VCaP (cell line): Measurements from ENCODE around the gene UQCC2.

ENCODE experiments used
- H3K27ac ChIP-seq: fragments of 450-650 bp; 2 replicates; pipeline ENCODE4 v1.5.1; 2017
- CTCF ChIP-seq: fragments of 450-650 bp; conservative IDR thresholded peaks from 2 replicates; pipeline ENCODE4 v1.5.1; 2017; ENCODE audit warnings: mild to moderate bottlenecking, moderate library complexity

The UQCC2 gene

DNA sequence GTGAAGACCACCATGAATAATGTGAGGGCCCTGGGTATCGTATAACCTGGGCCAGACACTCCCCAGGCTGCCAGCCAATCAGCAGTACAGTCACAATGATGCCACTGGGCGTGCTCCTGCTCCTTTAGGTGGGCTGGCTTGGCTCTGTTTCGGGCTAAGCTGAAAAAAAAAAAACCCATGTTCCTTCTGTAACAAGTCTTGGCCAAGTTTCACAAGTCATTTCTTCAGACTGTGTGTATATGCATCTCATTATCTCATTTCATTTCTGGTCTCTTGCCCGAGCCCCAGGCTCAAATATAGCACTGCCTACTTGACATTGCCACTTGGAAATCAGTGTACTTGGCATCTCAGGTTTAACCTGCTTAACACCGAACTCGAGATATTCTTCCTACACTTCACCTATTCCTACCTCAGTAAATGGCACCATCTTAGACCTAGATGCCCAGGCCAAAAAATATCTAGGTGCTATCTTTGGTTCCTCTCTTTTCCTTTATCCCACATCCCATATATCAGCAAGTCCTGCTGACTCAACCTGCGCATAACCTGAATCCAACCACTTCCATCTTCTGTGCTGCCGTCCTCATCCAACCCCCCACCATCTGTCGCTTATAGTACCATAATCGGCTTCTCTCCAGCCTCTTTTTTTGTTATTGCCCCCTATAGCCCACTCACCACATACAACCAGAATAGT lies 1.8 kb downstream of the UQCC2 start:
- no peak for TF ChIP-seq CTCF
- peak overlapping the region; percentile 98; the same call in 1 of the 2 replicates for H3K27ac ChIP-seq

GRCh38 chr6:33708516-33709204 lies 2.8 kb downstream of the UQCC2 start:
- peak overlapping the region; percentile 98; the same call in 1 of the 2 replicates for H3K27ac ChIP-seq
- TF ChIP-seq CTCF = no peak

- no peak for TF ChIP-seq CTCF
- no peak overlapping the region for H3K27ac ChIP-seq
Observed at GRCh38 chr6:33707771-33708170, 3.7 kb downstream of the UQCC2 start.

DNA sequence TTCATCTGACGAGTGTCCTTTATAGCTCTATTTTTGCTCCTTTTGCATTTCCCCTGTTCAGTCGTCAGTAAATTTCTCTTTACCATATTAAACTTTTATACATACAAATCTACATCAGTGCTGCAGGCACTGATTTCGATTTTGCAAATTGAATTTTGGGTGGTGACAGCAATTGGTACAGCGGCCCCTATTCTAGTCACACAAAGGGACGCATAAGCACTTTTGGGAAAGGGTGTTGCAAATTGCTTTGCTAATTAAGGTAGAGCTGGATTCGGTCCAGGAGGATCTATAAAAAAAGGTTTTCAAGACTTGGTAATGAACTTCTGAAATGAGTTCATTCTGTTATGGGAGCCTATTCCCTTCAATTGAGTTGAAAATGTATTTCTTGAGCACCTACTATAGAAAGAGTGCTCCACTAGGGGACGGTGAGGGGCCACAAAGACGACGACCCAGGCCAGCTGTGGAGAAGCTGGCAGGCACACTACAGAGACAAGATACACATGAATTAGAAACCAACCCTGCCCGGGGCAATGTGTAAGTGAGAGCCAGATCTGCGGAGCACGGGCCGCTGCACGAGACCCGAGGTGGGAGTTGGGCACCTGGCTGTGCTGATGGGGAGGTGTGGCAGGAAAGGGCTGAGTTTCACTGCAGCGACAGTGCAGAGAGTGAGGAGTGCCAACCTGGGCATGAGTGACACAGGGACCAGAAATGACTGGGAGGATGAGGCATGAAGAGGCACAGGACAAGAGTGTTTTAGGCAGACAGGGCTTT lies 5.4 kb downstream of the UQCC2 start:
- no peak for TF ChIP-seq CTCF

GRCh38 chr6:33705268-33705885 lies 6.1 kb downstream of the UQCC2 start:
- H3K27ac ChIP-seq = peak overlapping the region; percentile 6; the same call in 1 of the 2 replicates
- TF ChIP-seq CTCF = no peak

More for the DNA sequence above, 5.4 kb downstream of the UQCC2 start:
- H3K27ac ChIP-seq = peak overlapping the region; percentile 6; the same call in 1 of the 2 replicates

- no peak for TF ChIP-seq CTCF
- no peak overlapping the region for H3K27ac ChIP-seq
Observed at GRCh38 chr6:33704215-33705066, 7.1 kb downstream of the UQCC2 start.
